COLO829 (cell line): Measurements from ENCODE around the gene BOK.
"Not testable (repeated sequence)": the region's sequence is repeated elsewhere in the genome, so short reads cannot be mapped to it uniquely, and the experiment has no call there.

ENCODE experiments used
- DNase-seq: peaks from one replicate; pipeline ENCODE4 v3.0.0; 2012; ENCODE audit warnings: low spot score

Gene BOK

GRCh38 chr2:241556746-241557145, 1.8 kb upstream of the BOK start:
- no peak for DNase-seq

GRCh38 chr2:241559323-241560161, 997 bp downstream of the BOK start:
- DNase-seq: peak; percentile 35

DNA sequence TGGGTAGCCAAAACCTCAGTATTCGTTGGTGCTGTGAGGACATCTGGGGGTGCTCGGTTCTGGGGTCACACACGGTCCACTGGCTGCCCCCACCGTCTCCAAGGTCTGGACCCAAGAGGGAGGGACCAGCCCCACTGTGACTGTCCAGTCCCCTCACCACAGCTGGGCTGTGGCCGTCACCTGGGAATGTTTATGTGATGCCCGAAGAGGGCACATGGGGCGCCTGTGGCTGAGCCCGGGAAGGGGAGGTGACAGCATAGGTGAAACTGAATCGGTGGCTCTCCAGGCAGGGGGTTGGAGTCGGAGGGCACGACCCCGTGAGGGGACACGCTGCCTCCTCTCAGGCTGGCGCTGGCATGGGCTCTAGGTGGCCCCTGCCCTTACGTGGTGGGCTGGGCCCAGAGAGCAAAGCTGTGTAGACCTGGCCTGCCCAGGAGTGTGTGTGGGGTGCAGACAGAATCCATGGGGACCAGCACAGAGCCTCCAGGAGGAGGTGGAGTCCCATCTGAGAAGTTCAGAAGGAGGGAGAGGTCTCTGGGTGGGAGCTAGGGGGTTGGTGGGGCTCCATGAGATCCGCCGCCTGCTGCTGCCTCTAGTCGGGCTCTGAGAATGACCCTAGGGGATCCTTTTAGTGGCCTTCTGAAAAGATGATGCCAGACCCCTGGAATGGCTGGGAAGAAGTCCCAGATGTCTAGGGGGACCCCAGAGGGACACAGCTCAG, 1.8 kb downstream of the BOK start:
- DNase-seq: no peak

DNA sequence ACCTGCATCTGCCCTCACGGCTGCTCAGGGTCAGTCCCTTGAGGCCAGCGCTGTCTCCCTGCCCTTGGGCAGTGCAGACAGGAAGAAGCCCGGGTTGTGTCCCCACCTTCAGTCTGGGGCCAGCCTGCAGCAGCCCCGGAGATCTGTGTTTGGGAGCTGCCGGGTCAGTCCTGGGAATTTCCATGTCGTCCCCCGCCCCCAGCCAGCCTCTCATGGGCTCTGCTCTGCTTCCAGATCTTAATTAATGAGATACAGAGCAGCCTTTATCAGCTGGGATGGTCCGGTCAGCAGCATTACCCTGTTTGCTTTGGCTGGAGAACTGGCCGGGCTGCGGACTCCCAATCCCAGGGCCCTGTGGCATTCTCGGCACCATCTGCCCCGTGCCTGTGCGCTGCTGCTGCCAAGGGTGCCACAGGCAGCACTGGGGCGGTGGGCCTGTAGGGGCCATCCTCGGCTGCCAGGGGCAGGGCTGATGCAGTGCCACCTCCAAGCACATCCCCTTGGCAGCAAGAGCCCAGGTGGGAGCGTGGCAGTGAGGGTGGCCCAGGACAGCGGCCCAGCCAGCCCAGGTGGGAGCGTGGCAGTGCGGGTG, 2.4 kb downstream of the BOK start:
- no peak for DNase-seq

DNA sequence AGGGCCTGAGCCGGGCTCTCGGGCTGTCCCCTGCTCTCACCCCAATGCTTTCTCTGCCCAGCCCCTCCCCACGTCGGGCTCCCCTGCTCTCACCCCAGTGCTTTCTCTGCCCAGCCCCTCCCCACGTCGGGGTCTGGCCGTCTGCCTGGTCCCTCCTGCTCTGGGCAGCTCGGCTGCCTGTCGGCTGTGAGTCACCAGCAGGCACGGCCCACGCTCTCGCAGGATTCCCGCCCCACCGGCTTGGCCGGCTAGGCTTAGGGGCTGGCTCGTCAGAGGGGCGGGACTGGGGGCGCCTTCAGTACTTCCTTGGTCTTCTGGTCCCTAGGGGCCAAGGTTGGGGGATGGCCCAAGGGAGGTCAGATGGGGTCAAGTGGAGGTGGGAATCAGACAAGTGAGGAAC, 3.3 kb downstream of the BOK start:
- no peak for DNase-seq

DNA sequence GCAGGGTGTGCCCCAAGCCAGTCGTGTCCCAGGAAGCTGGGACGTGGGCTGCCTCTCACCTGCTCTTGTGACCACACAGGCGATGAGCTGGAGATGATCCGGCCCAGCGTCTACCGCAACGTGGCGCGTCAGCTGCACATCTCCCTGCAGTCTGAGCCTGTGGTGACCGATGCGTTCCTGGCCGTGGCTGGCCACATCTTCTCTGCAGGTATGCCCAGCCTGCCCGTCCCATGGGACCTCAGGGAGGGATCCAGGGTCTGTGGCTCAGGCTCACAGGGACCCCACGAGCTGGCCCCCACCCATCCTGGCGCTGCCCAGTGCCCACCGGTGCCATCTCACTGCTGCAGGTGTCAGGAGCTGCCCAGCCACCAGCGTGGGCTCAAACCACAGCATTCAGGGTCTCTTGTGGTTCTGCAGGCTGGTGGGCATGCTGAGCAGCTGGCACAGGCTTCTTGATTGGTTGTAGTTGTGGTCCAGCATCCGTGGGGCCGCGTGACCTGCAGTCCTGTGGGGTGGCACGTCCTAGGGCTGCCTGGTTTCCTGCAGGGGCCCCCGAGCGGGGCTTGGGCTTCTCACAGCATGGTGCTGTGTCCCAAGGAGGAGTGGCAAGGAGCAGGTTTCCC, 3.8 kb downstream of the BOK start:
- DNase-seq: no peak

- DNase-seq: no peak
Observed at GRCh38 chr2:241563031-241563507, 4.5 kb downstream of the BOK start.

DNA sequence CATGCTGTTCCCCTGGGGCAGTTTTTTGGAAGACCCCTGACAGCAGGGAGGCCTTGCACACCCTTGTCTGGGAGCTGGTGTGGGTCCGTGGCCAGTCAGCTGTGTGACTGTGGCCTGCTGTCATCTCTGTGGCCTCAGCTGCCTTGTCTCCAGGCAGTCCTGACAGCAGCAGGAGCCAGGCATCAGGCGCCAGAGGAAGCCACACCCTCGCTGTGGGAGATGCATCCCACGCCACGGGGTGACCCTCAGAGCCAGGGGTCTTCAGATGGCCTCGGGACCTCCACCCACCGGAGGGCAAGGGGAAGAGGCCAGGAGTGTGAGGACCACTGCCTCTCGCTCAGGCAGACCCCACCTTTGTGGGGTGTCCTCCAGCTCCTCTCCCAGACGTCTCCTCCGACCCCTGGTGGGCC, 5.0 kb downstream of the BOK start:
- no peak for DNase-seq

DNA sequence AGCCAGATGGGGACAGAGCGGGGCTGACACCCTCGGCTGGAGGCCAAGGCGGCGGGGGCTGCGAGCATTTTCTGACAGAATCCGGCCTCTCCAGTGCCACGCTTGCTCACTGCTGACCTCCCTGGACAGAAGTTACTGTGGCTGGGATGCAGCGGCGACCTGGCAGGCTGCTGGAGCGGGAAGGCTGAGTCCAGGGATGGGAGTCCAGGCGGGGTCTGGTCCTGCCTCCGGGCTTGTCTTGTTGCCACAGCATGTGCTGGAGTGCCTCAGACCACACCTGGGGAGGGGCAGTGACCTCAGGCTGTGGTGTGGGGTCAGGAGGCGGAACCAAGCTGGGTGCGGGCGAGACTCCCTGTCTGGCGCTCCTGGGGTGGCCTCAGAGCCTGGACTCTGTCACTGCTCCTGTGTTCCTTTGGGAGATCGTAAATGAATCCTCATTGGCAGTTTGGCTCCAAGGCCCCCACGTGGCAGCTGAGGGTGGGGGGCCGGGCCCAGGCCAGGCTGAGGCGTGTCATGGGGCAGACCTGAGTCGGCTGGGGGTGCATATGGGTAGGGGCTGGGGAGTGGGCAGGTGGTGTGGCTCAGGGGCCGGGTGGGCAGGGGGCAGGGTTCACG, 5.5 kb downstream of the BOK start:
- DNase-seq: no peak

DNA sequence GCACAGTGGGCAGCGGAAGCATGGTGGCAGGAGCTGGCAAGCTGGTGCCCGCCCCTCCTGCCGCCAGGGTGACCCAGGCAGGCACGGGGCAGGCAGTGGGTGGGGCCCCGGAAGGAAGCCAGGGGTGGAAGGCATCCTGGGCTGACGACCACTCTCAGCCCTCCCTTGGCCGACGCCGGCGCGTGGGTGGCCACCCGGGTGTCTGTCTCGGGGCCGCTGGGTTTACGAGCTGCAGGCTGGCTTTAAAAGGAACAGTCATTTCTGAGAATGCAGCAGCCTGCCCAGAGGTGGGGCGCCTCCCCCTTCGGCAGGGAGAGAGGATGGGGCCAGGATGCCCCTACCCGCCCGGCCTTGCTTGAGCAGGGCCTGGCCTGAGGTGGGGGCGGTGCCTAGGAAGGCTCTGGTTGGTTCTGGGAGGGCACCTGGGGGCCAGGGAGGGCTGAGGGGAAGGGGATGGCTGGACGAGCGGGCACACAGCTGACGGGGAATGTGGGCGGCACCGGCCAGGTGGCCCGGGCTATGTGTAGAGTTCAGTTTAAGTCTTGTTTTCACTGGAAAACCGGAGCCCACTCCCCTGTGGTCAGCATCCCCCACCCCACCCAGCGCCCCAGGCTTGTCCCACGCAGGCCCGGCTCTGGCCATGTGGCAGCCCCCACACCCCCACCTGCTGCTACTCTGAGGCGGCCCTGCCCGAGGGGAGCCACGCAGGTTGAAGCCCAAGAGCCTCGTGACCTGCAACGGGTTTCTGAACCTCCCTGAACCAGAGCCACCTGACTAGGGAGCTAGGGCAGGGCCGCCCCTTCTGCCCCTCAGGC, 6.3 kb downstream of the BOK start:
- no peak for DNase-seq

- no peak for DNase-seq
Observed at GRCh38 chr2:241565411-241565810, 6.9 kb downstream of the BOK start.

DNA sequence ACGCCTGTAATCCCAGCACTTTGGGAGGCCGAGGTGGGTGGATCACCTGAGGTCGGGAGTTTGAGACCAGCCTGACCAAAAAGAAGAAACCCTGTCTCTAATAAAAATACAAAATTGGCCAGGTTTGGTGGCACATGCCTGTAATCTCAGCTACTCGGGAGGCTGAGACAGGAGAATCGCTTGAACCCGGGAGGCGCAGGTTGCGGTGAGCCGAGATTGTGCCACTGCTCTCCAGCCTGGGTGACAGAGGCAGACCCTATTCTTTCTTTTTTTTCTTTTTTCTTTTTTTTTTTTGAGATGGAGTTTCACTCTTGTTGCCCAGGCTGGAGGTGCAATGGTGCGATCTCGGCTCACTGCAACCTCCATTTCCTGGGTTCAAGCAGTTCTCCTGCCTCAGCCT, 7.5 kb downstream of the BOK start:
- DNase-seq: not testable (repeated sequence)

- DNase-seq: no peak
Observed at GRCh38 chr2:241566468-241566867, 7.9 kb downstream of the BOK start.

DNA sequence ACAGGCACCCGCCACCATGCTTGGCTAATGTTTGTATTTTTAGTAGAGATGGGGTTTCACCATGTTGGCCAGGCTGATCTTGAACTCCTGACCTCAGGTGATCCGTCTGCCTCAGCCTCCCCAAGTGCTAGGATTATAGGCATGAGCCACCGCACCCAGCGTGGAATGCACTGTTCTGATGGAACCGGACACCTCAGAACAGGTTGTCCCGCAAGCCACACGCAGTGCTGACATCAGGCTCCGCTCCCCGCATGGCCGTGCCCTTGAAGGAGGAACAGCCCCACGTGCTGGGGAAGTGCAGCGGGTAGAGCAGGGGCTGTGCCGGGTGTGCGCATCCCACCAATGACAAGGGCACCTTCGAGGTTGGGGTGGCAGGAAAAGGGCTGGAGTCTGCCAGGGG, 8.7 kb downstream of the BOK start:
- not testable (repeated sequence) for DNase-seq

GRCh38 chr2:241567776-241568175, 9.2 kb downstream of the BOK start:
- no peak for DNase-seq

- no peak for DNase-seq
Observed at GRCh38 chr2:241568726-241569125, 10.2 kb downstream of the BOK start.

- no peak for DNase-seq
Observed at GRCh38 chr2:241569831-241570281, 11.3 kb downstream of the BOK start.

DNA sequence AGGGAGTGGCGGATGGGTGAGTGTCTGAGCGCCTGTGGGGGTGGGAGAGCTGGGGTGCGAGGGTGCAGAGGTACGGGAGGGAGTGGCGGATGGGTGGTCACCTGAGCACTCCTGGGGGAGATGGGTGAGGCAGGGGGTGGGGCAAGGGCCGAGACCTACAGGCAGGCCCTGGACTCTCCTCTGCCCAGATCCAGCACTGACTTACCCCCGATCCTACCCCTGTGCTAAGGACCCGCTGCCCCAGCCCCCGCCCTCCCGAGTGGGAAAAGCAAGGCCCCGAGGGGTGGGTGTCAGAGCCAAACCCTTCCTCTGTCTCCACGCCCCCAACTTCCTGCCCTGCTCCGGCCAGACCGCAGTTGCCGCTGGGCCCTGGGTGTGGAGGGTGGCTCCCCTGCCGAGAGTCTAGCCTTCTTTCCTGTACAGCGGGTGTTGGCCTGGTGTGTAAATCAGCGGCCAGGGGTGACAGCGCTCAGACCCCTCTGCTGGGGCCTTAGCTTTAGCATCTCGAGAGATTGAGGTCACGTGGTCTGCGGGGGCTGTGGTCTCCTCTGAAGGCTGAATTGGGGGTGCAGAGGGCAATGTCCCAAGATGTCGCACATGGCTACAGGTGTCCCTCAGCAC, 12.5 kb downstream of the BOK start:
- DNase-seq: no peak

GRCh38 chr2:241571821-241572620, 13.5 kb downstream of the BOK start:
- no peak for DNase-seq
